HG02678 (cell line): ENCODE data around the gene PTGES3L.
"Not testable (repeated sequence)": the region's sequence is repeated elsewhere in the genome, so short reads cannot be mapped to it uniquely, and the experiment has no call there.

Experiments
- ATAC-seq: cut with Tn5 transposase; IDR thresholded peaks from one replicate; pipeline ENCODE4 v1.9.1; 2021; ENCODE audit warnings: mild to moderate bottlenecking, moderate library complexity; ENCODE audit not compliant: unreplicated experiment

The PTGES3L gene

GRCh38 chr17:43014649-43015542, 35.0 kb upstream of the PTGES3L start:
- ATAC-seq = no peak

GRCh38 chr17:43014020-43014648, 34.3 kb upstream of the PTGES3L start:
- ATAC-seq = no peak

GRCh38 chr17:43013296-43013695, 33.4 kb upstream of the PTGES3L start:
- no peak for ATAC-seq

- ATAC-seq = no peak
Observed at GRCh38 chr17:43011728-43012472, 32.0 kb upstream of the PTGES3L start.

- ATAC-seq = no peak
Observed at GRCh38 chr17:43010667-43011308, 30.9 kb upstream of the PTGES3L start.

GRCh38 chr17:43006639-43007551, 27.0 kb upstream of the PTGES3L start, which contains the start of gene IFI35:
Gene IFI35 (plus strand): TSS chr17:43006784. CDS start chr17:43006948, 164 bp downstream.
- peak; percentile 81 for ATAC-seq

GRCh38 chr17:43003542-43004172, 23.8 kb upstream of the PTGES3L start:
- no peak for ATAC-seq

- not testable (repeated sequence) for ATAC-seq
Observed at GRCh38 chr17:43000894-43001293, 21.0 kb upstream of the PTGES3L start.

- ATAC-seq = no peak
Observed at GRCh38 chr17:42999003-42999525, 19.2 kb upstream of the PTGES3L start.

GRCh38 chr17:42997984-42998938, 18.4 kb upstream of the PTGES3L start, which contains the start of gene RPL27:
Gene RPL27 (plus strand): TSS chr17:42998419. CDS start chr17:42998751, 332 bp downstream.
- peak; percentile 93 for ATAC-seq

- ATAC-seq = no peak
Observed at GRCh38 chr17:42997390-42997983, 17.6 kb upstream of the PTGES3L start.

GRCh38 chr17:42993913-42994312, 14.0 kb upstream of the PTGES3L start:
- ATAC-seq = not testable (repeated sequence)

- ATAC-seq = no peak
Observed at GRCh38 chr17:42992872-42993271, 13.0 kb upstream of the PTGES3L start.

GRCh38 chr17:42991471-42991870, 11.6 kb upstream of the PTGES3L start:
- ATAC-seq = no peak

- ATAC-seq = no peak
Observed at GRCh38 chr17:42989726-42990652, 10.1 kb upstream of the PTGES3L start.

GRCh38 chr17:42989141-42989540, 9.3 kb upstream of the PTGES3L start:
- ATAC-seq = no peak
